A549 treated with AZD9567 at 1 μM for 4 hours (cell line): ENCODE results near the gene ADA. TPM values are rescaled to one million over a fixed set of nuclear protein-coding genes. Genes with fewer than 3 reads are reported as not detected.

Experiments
- total RNA-seq: library from RNA; stranded (reverse); fragments of 200-300 nt; extraction: Qiagen RNA extraction; gene quantifications from 5 replicates; pipeline ENCODE4 v1.2.3, GENCODE V29; 2022; ENCODE audit not compliant: insufficient read depth

The ADA gene
- 52.6 to 64.4 TPM (median 54.3 TPM) in 5 replicates for total RNA-seq

GRCh38 chr20:44651684-44652423, at the start of gene ADA:
ADA (minus strand) TSS chr20:44651699; CDS start chr20:44651607, 92 bp downstream.

DNA sequence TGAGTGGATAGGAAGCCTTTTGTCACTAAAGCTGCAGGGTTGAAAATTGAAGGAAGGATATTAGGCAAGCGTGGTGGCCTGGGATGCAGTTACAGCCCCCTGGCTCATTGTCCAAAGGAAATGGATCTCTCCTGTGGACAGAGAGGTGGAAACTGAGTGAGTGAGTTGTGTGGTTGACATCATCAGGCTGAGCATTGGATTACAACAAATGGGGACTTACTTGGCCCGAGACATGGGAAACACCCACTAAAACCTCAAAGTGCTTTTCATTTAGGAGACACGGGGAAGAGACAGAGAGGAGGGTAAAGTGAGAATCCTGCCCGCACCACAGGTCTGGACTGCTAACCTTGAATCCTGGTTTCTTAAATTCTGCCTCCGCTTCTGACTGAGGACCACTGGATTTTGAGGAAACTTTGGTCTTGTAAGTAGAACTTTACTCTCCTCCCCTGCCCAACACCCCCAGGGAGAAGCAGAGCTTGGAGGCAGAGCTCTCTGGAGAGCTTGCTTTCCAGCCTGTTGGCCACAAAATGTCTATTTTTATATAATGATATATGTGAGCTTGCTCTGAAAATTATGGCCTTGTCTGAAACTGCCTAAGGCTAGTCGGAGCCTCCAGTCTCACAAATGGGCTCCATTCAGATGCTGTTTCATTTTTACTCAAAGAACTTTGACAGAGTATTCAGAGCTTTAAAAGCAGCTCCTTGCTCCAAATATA, 69.0 kb downstream of the ADA start, which contains the start of gene PKIG:
PKIG (plus strand) TSS at position 269 of the 715 bp plus-strand sequence. CDS start 31,978 bp downstream, outside the sequence.

Other genes with a start within 250 kb of the ADA start
- 13.8 to 16.8 TPM (median 16.0 TPM) in 5 replicates for gene TTPAL, start 175.8 kb downstream of the ADA start, total RNA-seq
- gene SERINC3, start 129.6 kb downstream of the ADA start, total RNA-seq = 75.5 to 89.7 TPM (median 83.2 TPM) in 5 replicates
- 32.4 to 38.8 TPM (median 35.9 TPM) in 5 replicates for gene PKIG, start 69.1 kb downstream of the ADA start, total RNA-seq
- gene CCN5, start 63.7 kb upstream of the ADA start, total RNA-seq = 28.4 to 39.1 TPM (median 29.6 TPM) in 5 replicates
- 0.52 to 0.64 TPM (median 0.59 TPM) in 4 of 5 replicates, not detected in the other for gene KCNK15, start 94.2 kb upstream of the ADA start, total RNA-seq
- 0.60 to 1.7 TPM (median 1.6 TPM) in 5 replicates for gene RIMS4, start 158.8 kb upstream of the ADA start, total RNA-seq
- gene YWHAB, start 234.0 kb upstream of the ADA start, total RNA-seq = 184 to 225 TPM (median 188 TPM) in 5 replicates